ENCODE data around the gene PHACTR4.

Gene PHACTR4

GRCh38 chr1:28457678-28458077 is 88.1 kb downstream of the PHACTR4 start:
- no peak overlapping the region for H3K9ac ChIP-seq (ENCODE audit: low read length)
- H3K4me2 ChIP-seq (ENCODE audit: low read depth, low read length, poor library complexity, severe bottlenecking), result no peak overlapping the region
- no peaks in the 10 kb centered on the region for H3F3A ChIP-seq (ENCODE audit: insufficient read depth)
- H3K27me3 ChIP-seq (ENCODE audit: low read length), result no peaks in the 10 kb centered on the region
- H3K36me3 ChIP-seq (ENCODE audit: low read length), result peaks cover 5% of the 10 kb centered on the region; the same call in 1 of the 2 replicates
- no peaks in the 10 kb centered on the region for H3K79me2 ChIP-seq (ENCODE audit: insufficient read depth, low read length)
- no peak overlapping the region for H2AFZ ChIP-seq (ENCODE audit: low read depth, low read length, severe bottlenecking)
- no peaks in the 10 kb centered on the region for H3K9me2 ChIP-seq (replicated peaks; ENCODE audit: insufficient read depth, low read length)
- no peak for TF ChIP-seq CTCF (IDR thresholded peaks at IDR 0.05; ENCODE audit: insufficient read depth, low read length, poor library complexity, severe bottlenecking)
- TF ChIP-seq EZH2phosphoT487 (conservative IDR thresholded peaks at IDR 0.05; ENCODE audit: low read length), result no peak
- H3K27ac ChIP-seq (ENCODE audit: low read depth, low read length), result no peak overlapping the region
- H3K4me3 ChIP-seq (ENCODE audit: insufficient read depth, low read length, poor library complexity, severe bottlenecking), result no peak overlapping the region
- H4K20me1 ChIP-seq (ENCODE audit: low read depth, low read length), result no peaks in the 10 kb centered on the region
- H3K9me3 ChIP-seq (ENCODE audit: insufficient read depth, low read length), result no peaks in the 10 kb centered on the region

- no peak overlapping the region for H3K4me2 ChIP-seq (ENCODE audit: low read depth, low read length, poor library complexity, severe bottlenecking)
- no peaks in the 10 kb centered on the region for H3K9me2 ChIP-seq (replicated peaks; ENCODE audit: insufficient read depth, low read length)
- H3K36me3 ChIP-seq (ENCODE audit: low read length), result peaks cover 5% of the 10 kb centered on the region; the same call in 1 of the 2 replicates
- H4K20me1 ChIP-seq (ENCODE audit: low read depth, low read length), result no peaks in the 10 kb centered on the region
- no peaks in the 10 kb centered on the region for H3K9me3 ChIP-seq (ENCODE audit: insufficient read depth, low read length)
- H2AFZ ChIP-seq (ENCODE audit: low read depth, low read length, severe bottlenecking), result no peak overlapping the region
- no peaks in the 10 kb centered on the region for H3K79me2 ChIP-seq (ENCODE audit: insufficient read depth, low read length)
- H3F3A ChIP-seq (ENCODE audit: insufficient read depth), result no peaks in the 10 kb centered on the region
- no peaks in the 10 kb centered on the region for H3K27me3 ChIP-seq (ENCODE audit: low read length)
- no peak for TF ChIP-seq CTCF (IDR thresholded peaks at IDR 0.05; ENCODE audit: insufficient read depth, low read length, poor library complexity, severe bottlenecking)
- no peak for TF ChIP-seq EZH2phosphoT487 (conservative IDR thresholded peaks at IDR 0.05; ENCODE audit: low read length)
- H3K27ac ChIP-seq (ENCODE audit: low read depth, low read length), result no peak overlapping the region
- no peak overlapping the region for H3K9ac ChIP-seq (ENCODE audit: low read length)
- H3K4me3 ChIP-seq (ENCODE audit: insufficient read depth, low read length, poor library complexity, severe bottlenecking), result no peak overlapping the region
Measured at GRCh38 chr1:28458237-28459228, 89.0 kb downstream of the PHACTR4 start.

- Histone ChIP-seq H2AFZ (ENCODE audit: low read depth, low read length, severe bottlenecking) (no peak overlapping the region), H3F3A (ENCODE audit: insufficient read depth) (0 out of 2 replicates have a peak, but pooled peaks cover 3% of the 10 kb centered on the region), H3K4me2 (ENCODE audit: low read depth, low read length, poor library complexity, severe bottlenecking) (no peak overlapping the region), H3K27ac (ENCODE audit: low read depth, low read length) (no peak overlapping the region), H3K36me3 (ENCODE audit: low read length) (peaks cover 4% of the 10 kb centered on the region; the same call in 1 of the 2 replicates), H3K79me2 (ENCODE audit: insufficient read depth, low read length) (no peaks in the 10 kb centered on the region), H3K4me3 (ENCODE audit: insufficient read depth, low read length, poor library complexity, severe bottlenecking) (no peak overlapping the region), H3K9me3 (ENCODE audit: insufficient read depth, low read length) (no peaks in the 10 kb centered on the region), H4K20me1 (ENCODE audit: low read depth, low read length) (no peaks in the 10 kb centered on the region), H3K27me3 (ENCODE audit: low read length) (no peaks in the 10 kb centered on the region), H3K9me2 (replicated peaks; ENCODE audit: insufficient read depth, low read length) (no peaks in the 10 kb centered on the region), H3K9ac (ENCODE audit: low read length) (no peak overlapping the region)
- TF ChIP-seq CTCF (IDR thresholded peaks at IDR 0.05; ENCODE audit: insufficient read depth, low read length, poor library complexity, severe bottlenecking), result no peak
- no peak for TF ChIP-seq EZH2phosphoT487 (conservative IDR thresholded peaks at IDR 0.05; ENCODE audit: low read length)
Measured at GRCh38 chr1:28466226-28466778, 96.8 kb downstream of the PHACTR4 start.

All from SU-DHL-6 (cell line).